IMR-90 (cell line): ENCODE results near the gene COX6B2. TPM values are rescaled to one million over a fixed set of nuclear protein-coding genes. Genes with fewer than 3 reads are reported as not detected.

Experiments
- ATAC-seq: fragments of 200-7000 bp; cut with Tn5 transposase; 2 replicates; pipeline ENCODE4 v1.9.1; 2020; ENCODE audit warnings: low read depth, mild to moderate bottlenecking, moderate library complexity
- BruUV-seq: library from RNA; stranded (reverse); fragments of 400-500 nt; replicated peaks from 2 replicates; lab custom pipeline; 2021; lab: Mats Ljungman, UMichigan
- CTCF ChIA-PET: fragments of 300-600 bp; formaldehyde crosslinking; extraction: SDS; loops from one replicate; lab custom pipeline; 2021; ENCODE audit warnings: antibody characterized with exemption; lab: Yijun Ruan, JAX
- POLR2A ChIA-PET: fragments of 300-600 bp; sonication (Branson Sonifier 250); formaldehyde crosslinking; loops from one replicate; lab custom pipeline; 2022; ENCODE audit warnings: antibody characterized with exemption; ENCODE audit not compliant: unreplicated experiment; lab: Charles Lee
- DNase-seq: peaks from one replicate; pipeline ENCODE4 v3.0.0; 2013
- H2AFZ ChIP-seq: replicated peaks from 2 replicates; pipeline ENCODE3; 2013; ENCODE audit warnings: low read length, mild to moderate bottlenecking; ENCODE audit not compliant: poor library complexity
- H2AK5ac ChIP-seq: 2 replicates; pipeline ENCODE4 v1.6.1; 2013; ENCODE audit warnings: low read depth, low read length, inconsistent platforms
- H2AK9ac ChIP-seq: replicated peaks from 2 replicates; pipeline ENCODE3; 2013; ENCODE audit warnings: mild to moderate bottlenecking, low read depth, low read length, moderate library complexity; ENCODE audit not compliant: poor library complexity
- H2BK120ac ChIP-seq: 2 replicates; pipeline ENCODE4 v1.6.1; 2013; ENCODE audit warnings: low read depth, low read length, inconsistent platforms
- H2BK15ac ChIP-seq: 3 replicates; pipeline ENCODE4 v1.6.1; 2013; ENCODE audit warnings: low read depth, low read length, inconsistent platforms
- H2BK20ac ChIP-seq: 2 replicates; pipeline ENCODE4 v1.6.1; 2013; ENCODE audit warnings: low read depth, mild to moderate bottlenecking, inconsistent platforms, low read length, moderate library complexity
- H2BK5ac ChIP-seq: 2 replicates; pipeline ENCODE4 v1.6.1; 2013; ENCODE audit warnings: mild to moderate bottlenecking, low read depth, low read length, inconsistent platforms; ENCODE audit not compliant: poor library complexity, severe bottlenecking
- H3K14ac ChIP-seq: replicated peaks from 2 replicates; pipeline ENCODE4 v1.6.1; 2013; ENCODE audit warnings: low read depth, low read length, inconsistent platforms
- H3K18ac ChIP-seq: 2 replicates; pipeline ENCODE4 v1.6.1; 2013; ENCODE audit warnings: low read depth, low read length, control low read depth
- H3K23ac ChIP-seq: 2 replicates; pipeline ENCODE4 v1.6.1; 2013; ENCODE audit warnings: low read depth, low read length, inconsistent platforms
- H3K27ac ChIP-seq: 2 replicates; pipeline ENCODE4 v1.5.1; 2013; ENCODE audit warnings: mild to moderate bottlenecking, control low read depth, low read length; ENCODE audit not compliant: insufficient read depth
- H3K27me3 ChIP-seq: 2 replicates; pipeline ENCODE4 v1.6.1; 2013; ENCODE audit warnings: low read length; ENCODE audit not compliant: control insufficient read depth, insufficient read depth
- H3K36me3 ChIP-seq: 2 replicates; pipeline ENCODE4 v1.6.1; 2013; ENCODE audit warnings: low read length, mixed read lengths; ENCODE audit not compliant: control insufficient read depth, insufficient read depth
- H3K4ac ChIP-seq: 2 replicates; pipeline ENCODE4 v1.6.1; 2013; ENCODE audit warnings: low read depth, low read length, inconsistent platforms
- H3K4me1 ChIP-seq: 2 replicates; pipeline ENCODE4 v1.6.1; 2013; ENCODE audit warnings: low read length, mixed read lengths; ENCODE audit not compliant: control insufficient read depth, insufficient read depth
- H3K4me2 ChIP-seq: 2 replicates; pipeline ENCODE4 v1.6.1; 2013; ENCODE audit warnings: low read depth, mild to moderate bottlenecking, control low read depth, low read length, moderate library complexity
- H3K4me3 ChIP-seq: 2 replicates; pipeline ENCODE4 v1.5.1; 2013; ENCODE audit warnings: low read depth, mild to moderate bottlenecking, control low read depth, low read length, moderate library complexity; ENCODE audit not compliant: insufficient read depth
- H3K56ac ChIP-seq: 2 replicates; pipeline ENCODE4 v1.6.1; 2013; ENCODE audit warnings: low read length, inconsistent platforms; ENCODE audit not compliant: insufficient read depth; ENCODE audit errors: extremely low read depth
- H3K79me1 ChIP-seq, 2 experiments: 2 replicates each; pipeline ENCODE4 v1.6.1; 2013; ENCODE audit warnings: low read length in 2 of 2, inconsistent platforms in 1 of 2, low read depth in 1 of 2
- H3K9ac ChIP-seq: 2 replicates; pipeline ENCODE4 v1.6.1; 2013; ENCODE audit warnings: low read depth, low read length, control low read depth
- H3K9me1 ChIP-seq: 2 replicates; pipeline ENCODE4 v1.6.1; 2013; ENCODE audit warnings: low read length, inconsistent platforms; ENCODE audit not compliant: insufficient read depth
- H3K9me3 ChIP-seq: 2 replicates; pipeline ENCODE4 v1.6.1; 2013; ENCODE audit warnings: low read length; ENCODE audit not compliant: control insufficient read depth, insufficient read depth
- H4K20me1 ChIP-seq: 2 replicates; pipeline ENCODE4 v1.6.1; 2013; ENCODE audit warnings: low read length, inconsistent platforms; ENCODE audit not compliant: insufficient read depth
- H4K5ac ChIP-seq: 2 replicates; pipeline ENCODE4 v1.6.1; 2013; ENCODE audit warnings: mild to moderate bottlenecking, low read depth, low read length, control low read depth
- H4K8ac ChIP-seq, 2 experiments: 2 replicates each; pipeline ENCODE4 v1.6.1; 2013; ENCODE audit warnings: low read depth in 2 of 2, low read length in 2 of 2, control low read depth in 1 of 2, inconsistent platforms in 1 of 2
- H4K91ac ChIP-seq: 2 replicates; pipeline ENCODE4 v1.6.1; 2013; ENCODE audit warnings: low read depth, low read length, inconsistent platforms; ENCODE audit not compliant: insufficient read depth
- BHLHE40 ChIP-seq: fragments of 150-350 bp; IDR thresholded peaks from 2 replicates; pipeline ENCODE4 v1.6.1; 2016; ENCODE audit warnings: mild to moderate bottlenecking, low read depth, low read length
- CEBPB ChIP-seq: IDR thresholded peaks from 2 replicates; pipeline ENCODE4 v1.6.1; 2012; ENCODE audit warnings: low read depth, low read length, improper control_type of control experiment
- CHD1 ChIP-seq: IDR thresholded peaks from 2 replicates; pipeline ENCODE4 v1.6.1; 2012; ENCODE audit warnings: low read depth, low read length, improper control_type of control experiment
- CTCF ChIP-seq: conservative IDR thresholded peaks from 2 replicates; pipeline ENCODE4 v1.5.1; 2012; ENCODE audit warnings: mild to moderate bottlenecking, low read depth, low read length, improper control_type of control experiment
- FOS ChIP-seq: fragments of 150-350 bp; IDR thresholded peaks from 2 replicates; pipeline ENCODE4 v1.6.1; 2016; ENCODE audit warnings: low read depth, low read length
- MAFK ChIP-seq: IDR thresholded peaks from 2 replicates; pipeline ENCODE4 v1.6.1; 2012; ENCODE audit warnings: low read depth, low read length, improper control_type of control experiment
- MAZ ChIP-seq: IDR thresholded peaks from 2 replicates; pipeline ENCODE4 v1.6.1; 2012; ENCODE audit warnings: low read depth, mild to moderate bottlenecking, low read length, improper control_type of control experiment, moderate library complexity, borderline replicate concordance
- MXI1 ChIP-seq: IDR thresholded peaks from 2 replicates; pipeline ENCODE4 v1.6.1; 2012; ENCODE audit warnings: low read depth, mild to moderate bottlenecking, low read length, moderate library complexity, borderline replicate concordance
- NFE2L2 ChIP-seq: fragments of 150-350 bp; IDR thresholded peaks from 2 replicates; pipeline ENCODE4 v1.6.1; 2016; ENCODE audit warnings: low read depth, mild to moderate bottlenecking, low read length
- POLR2A ChIP-seq: IDR thresholded peaks from 2 replicates; pipeline ENCODE4 v1.6.1; 2012; ENCODE audit warnings: mild to moderate bottlenecking, low read depth, low read length
- RAD21 ChIP-seq: IDR thresholded peaks from 2 replicates; pipeline ENCODE4 v1.6.1; 2012; ENCODE audit warnings: low read length, improper control_type of control experiment
- RFX5 ChIP-seq: IDR thresholded peaks from 2 replicates; pipeline ENCODE4 v1.8.0; 2012; ENCODE audit warnings: low read depth, mild to moderate bottlenecking, low read length, moderate library complexity
- SMC3 ChIP-seq: fragments of 150-350 bp; IDR thresholded peaks from 2 replicates; pipeline ENCODE4 v1.6.1; 2016; ENCODE audit warnings: low read depth, mild to moderate bottlenecking, antibody characterized with exemption, low read length, moderate library complexity
- WGBS, 2 experiments: methylation state at CpG; one replicate each; pipeline versions ENCODE4 v1.1.5 to v1.1.7; 2013; ENCODE audit warnings: missing lambda C conversion rate in 2 of 2; ENCODE audit not compliant: insufficient read length in 1 of 2; ENCODE audit errors: extremely low coverage in 2 of 2; 5-methylcytosine and 5-hydroxymethylcytosine counted together
- dilution Hi-C: fragments of 300-500 bp; cut with HindIII; formaldehyde crosslinking; loops from one replicate; pipeline ENCODE4 v1.14.3; 2018; ENCODE audit warnings: low sequenced_read_pairs; ENCODE audit not compliant: unreplicated experiment
- in situ Hi-C: fragments of 300-500 bp; cut with MboI; formaldehyde crosslinking; loops from 3 replicates; pipeline ENCODE4 v1.14.3; 2019; ENCODE audit warnings: low sequenced_read_pairs, inconsistent platforms, mixed read lengths
- intact Hi-C: fragments of 100-400 bp; cut with micrococcal nuclease; formaldehyde crosslinking; loops from 2 replicates; pipeline ENCODE4 v1.10.0; 2022
- polyA plus RNA-seq, 3 experiments: library from polyadenylated mRNA; depleted of rRNA; stranded (reverse); fragments of >200 nt; gene quantifications; 2 replicates each; pipeline ENCODE4 v1.2.3, GENCODE V29; 2012; ENCODE audit warnings: low replicate concordance in 1 of 3
- total RNA-seq: library from RNA; depleted of rRNA; stranded (reverse); fragments of >200 nt; gene quantifications from 2 replicates; pipeline ENCODE4 v1.2.3, GENCODE V29; 2012
- TF ChIP-seq, protein P1 (sequence below): fragments of 150-350 bp; IDR thresholded peaks from 2 replicates; pipeline ENCODE4 v1.6.1; 2017; ENCODE audit warnings: mild to moderate bottlenecking, antibody characterized with exemption, low read length, low read depth
- TF ChIP-seq, protein P2 (sequence below): fragments of 150-350 bp; IDR thresholded peaks from 2 replicates; pipeline ENCODE4 v1.6.1; 2016; ENCODE audit warnings: low read depth, mild to moderate bottlenecking, low read length, moderate library complexity, borderline replicate concordance

Gene COX6B2
- total and polyA plus RNA-seq, 2 of the 4 experiments (the other 2 are of a cell fraction): 0.19 TPM; not detected in 1

GRCh38 chr19:55376241-55376933 is 21.9 kb upstream of the COX6B2 start, which contains the start of gene TMEM190:
Gene TMEM190 (plus strand): TSS chr19:55376826. CDS start chr19:55376854, 28 bp downstream.
- peak within 1 kb of the TSS; percentile 58 for H2AFZ ChIP-seq
- H3K9me3 ChIP-seq: no peaks in the 10 kb centered on the region
- H3K9ac ChIP-seq: no peak within 1 kb of the TSS
- no peak within 1 kb of the TSS for H3K4me3 ChIP-seq
- H3K56ac ChIP-seq: no peak within 1 kb of the TSS
- no peak for ATAC-seq
- peak within 1 kb of the TSS; percentile 86 for H2AK5ac ChIP-seq
- H4K20me1 ChIP-seq: no peaks in the 10 kb centered on the region
- H2BK20ac ChIP-seq: peak within 1 kb of the TSS; percentile 82; the same call in 1 of the 2 replicates
- peaks cover 5 to 19% of the 10 kb centered on the region in 2 experiments; a peak in 3 of 4 replicates for H3K79me1 ChIP-seq
- peak within 1 kb of the TSS; percentile 42; the same call in 1 of the 2 replicates for H3K27ac ChIP-seq
- H3K23ac ChIP-seq: no peak within 1 kb of the TSS
- H3K4ac ChIP-seq: peak within 1 kb of the TSS; percentile 87
- no peak within 1 kb of the TSS for H3K4me2 ChIP-seq
- in situ Hi-C loops (no loop called here), intact Hi-C loops (no loop called here), dilution Hi-C loops (no loop called here)
- no peak within 1 kb of the TSS for H3K18ac ChIP-seq
- no peak within 1 kb of the TSS for H4K5ac ChIP-seq
- H2BK120ac ChIP-seq: peak within 1 kb of the TSS; percentile 91
- peak within 1 kb of the TSS; percentile 63 to 85; a peak in 3 of 4 replicates for H4K8ac ChIP-seq
- peak within 1 kb of the TSS; percentile 91 for H4K91ac ChIP-seq
- no peak within 1 kb of the TSS for H2BK5ac ChIP-seq
- ChIA-PET POLR2A (interaction anchor here (0.6 kb wide), 1 partner anchor 1502 kb away, joined by 3 read pairs; no protein-coding TSS in a partner anchor), CTCF (interaction anchor here (1.1 kb wide), 1 partner anchor 75 kb away, joined by 3 read pairs; no protein-coding TSS in a partner anchor)
- BruUV-seq: no TSS peak
- WGBS, 2 experiments: 84% methylated on average over 8 of the region's 21 CpGs; no CpG with 5 or more reads in 1 of the 2 experiments
- H3K4me1 ChIP-seq: peaks cover 30% of the 10 kb centered on the region
- H3K14ac ChIP-seq: peak within 1 kb of the TSS; percentile 41; the same call in 1 of the 2 replicates
- no peak for DNase-seq
- H3K36me3 ChIP-seq: no peaks in the 10 kb centered on the region
- peak within 1 kb of the TSS; percentile 98 for H2BK15ac ChIP-seq
- H3K27me3 ChIP-seq: no peaks in the 10 kb centered on the region
- peak within 1 kb of the TSS; percentile 82 for H2AK9ac ChIP-seq
- H3K9me1 ChIP-seq: peaks cover 13% of the 10 kb centered on the region; the same call in 1 of the 2 replicates
- TF ChIP-seq RFX5 (no peak), MXI1 (no peak), NFE2L2 (no peak), MAZ (no peak), BHLHE40 (no peak), FOS (no peak), CTCF (no peak), POLR2A (no peak), RAD21 (no peak), CHD1 (no peak), SMC3 (no peak), CEBPB (no peak), MAFK (no peak)
- TF ChIP-seq, protein P1, sequence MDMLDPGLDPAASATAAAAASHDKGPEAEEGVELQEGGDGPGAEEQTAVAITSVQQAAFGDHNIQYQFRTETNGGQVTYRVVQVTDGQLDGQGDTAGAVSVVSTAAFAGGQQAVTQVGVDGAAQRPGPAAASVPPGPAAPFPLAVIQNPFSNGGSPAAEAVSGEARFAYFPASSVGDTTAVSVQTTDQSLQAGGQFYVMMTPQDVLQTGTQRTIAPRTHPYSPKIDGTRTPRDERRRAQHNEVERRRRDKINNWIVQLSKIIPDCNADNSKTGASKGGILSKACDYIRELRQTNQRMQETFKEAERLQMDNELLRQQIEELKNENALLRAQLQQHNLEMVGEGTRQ: no peak
- TF ChIP-seq, protein P2, sequence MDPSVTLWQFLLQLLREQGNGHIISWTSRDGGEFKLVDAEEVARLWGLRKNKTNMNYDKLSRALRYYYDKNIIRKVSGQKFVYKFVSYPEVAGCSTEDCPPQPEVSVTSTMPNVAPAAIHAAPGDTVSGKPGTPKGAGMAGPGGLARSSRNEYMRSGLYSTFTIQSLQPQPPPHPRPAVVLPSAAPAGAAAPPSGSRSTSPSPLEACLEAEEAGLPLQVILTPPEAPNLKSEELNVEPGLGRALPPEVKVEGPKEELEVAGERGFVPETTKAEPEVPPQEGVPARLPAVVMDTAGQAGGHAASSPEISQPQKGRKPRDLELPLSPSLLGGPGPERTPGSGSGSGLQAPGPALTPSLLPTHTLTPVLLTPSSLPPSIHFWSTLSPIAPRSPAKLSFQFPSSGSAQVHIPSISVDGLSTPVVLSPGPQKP: no peak
